Measurements from ENCODE around the gene TEX22.

Gene TEX22

GRCh38 chr14:105367116-105368031 lies 31.0 kb upstream of the TEX22 start:
- no peak for DNase-seq

- no peak for DNase-seq
Observed at GRCh38 chr14:105368032-105368417, 30.3 kb upstream of the TEX22 start.

- DNase-seq, result no peak
Observed at GRCh38 chr14:105368426-105368825, 29.9 kb upstream of the TEX22 start.

- no peak for DNase-seq
Observed at GRCh38 chr14:105368910-105369652, 29.3 kb upstream of the TEX22 start.

GRCh38 chr14:105369653-105370040 lies 28.7 kb upstream of the TEX22 start:
- DNase-seq, result no peak

GRCh38 chr14:105374389-105374788 lies 23.9 kb upstream of the TEX22 start:
- no peak for DNase-seq

- peak; percentile 71 to 84 for DNase-seq
Observed at GRCh38 chr14:105375635-105376057, 22.7 kb upstream of the TEX22 start.

GRCh38 chr14:105376521-105377440 lies 21.6 kb upstream of the TEX22 start:
- no peak for DNase-seq

GRCh38 chr14:105377555-105378182 lies 20.7 kb upstream of the TEX22 start:
- no peak for DNase-seq

- DNase-seq, result no peak
Observed at GRCh38 chr14:105378199-105378598, 20.1 kb upstream of the TEX22 start.

GRCh38 chr14:105378873-105379685 lies 19.3 kb upstream of the TEX22 start:
- DNase-seq, result no peak

- no peak for DNase-seq
Observed at GRCh38 chr14:105379946-105380345, 18.4 kb upstream of the TEX22 start.

- DNase-seq, result no peak
Observed at GRCh38 chr14:105380756-105381155, 17.6 kb upstream of the TEX22 start.

GRCh38 chr14:105381446-105382342 lies 16.6 kb upstream of the TEX22 start:
- no peak for DNase-seq

- no peak for DNase-seq
Observed at GRCh38 chr14:105382343-105383082, 15.8 kb upstream of the TEX22 start.

- DNase-seq, result no peak
Observed at GRCh38 chr14:105383083-105383730, 15.1 kb upstream of the TEX22 start.

- DNase-seq, result no peak
Observed at GRCh38 chr14:105384041-105384557, 14.2 kb upstream of the TEX22 start.

- DNase-seq, result no peak
Observed at GRCh38 chr14:105384605-105385321, 13.6 kb upstream of the TEX22 start.

Data from Kasumi-1 (cell line).